ENCODE results near the gene YWHAB.

The YWHAB gene

DNA sequence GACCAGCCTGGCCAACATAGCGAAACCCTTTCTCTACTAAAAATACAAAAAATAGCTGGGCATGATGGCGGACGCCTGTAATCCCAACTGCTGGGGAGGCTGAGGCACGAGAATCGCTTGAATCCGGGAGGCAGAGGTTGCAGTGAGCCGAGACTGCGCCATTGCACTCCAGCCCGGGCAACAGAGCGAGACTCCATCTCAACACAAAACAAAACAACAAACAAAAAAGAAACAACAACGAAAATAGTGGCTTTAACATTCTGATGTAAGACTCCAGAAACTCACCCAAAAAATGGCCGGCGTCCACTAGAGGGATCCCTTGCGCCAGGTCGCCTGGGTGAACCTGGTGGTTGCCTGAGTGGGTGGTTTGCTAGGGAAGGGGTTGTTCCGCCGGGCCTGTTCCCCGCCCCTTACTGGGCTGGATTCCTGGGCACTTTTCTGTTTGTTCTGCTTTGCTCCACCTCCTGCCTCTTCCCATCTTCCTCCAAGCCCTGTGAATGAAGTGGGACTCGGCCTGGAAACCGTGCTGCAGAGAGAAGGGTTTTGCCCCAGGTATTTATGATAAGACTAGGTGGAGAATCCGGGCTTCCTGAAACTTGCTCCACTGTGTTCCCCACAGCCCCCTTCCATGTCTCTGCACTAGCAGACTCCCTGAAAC is 25.9 kb downstream of the YWHAB start:
- TF ChIP-seq, protein P1, sequence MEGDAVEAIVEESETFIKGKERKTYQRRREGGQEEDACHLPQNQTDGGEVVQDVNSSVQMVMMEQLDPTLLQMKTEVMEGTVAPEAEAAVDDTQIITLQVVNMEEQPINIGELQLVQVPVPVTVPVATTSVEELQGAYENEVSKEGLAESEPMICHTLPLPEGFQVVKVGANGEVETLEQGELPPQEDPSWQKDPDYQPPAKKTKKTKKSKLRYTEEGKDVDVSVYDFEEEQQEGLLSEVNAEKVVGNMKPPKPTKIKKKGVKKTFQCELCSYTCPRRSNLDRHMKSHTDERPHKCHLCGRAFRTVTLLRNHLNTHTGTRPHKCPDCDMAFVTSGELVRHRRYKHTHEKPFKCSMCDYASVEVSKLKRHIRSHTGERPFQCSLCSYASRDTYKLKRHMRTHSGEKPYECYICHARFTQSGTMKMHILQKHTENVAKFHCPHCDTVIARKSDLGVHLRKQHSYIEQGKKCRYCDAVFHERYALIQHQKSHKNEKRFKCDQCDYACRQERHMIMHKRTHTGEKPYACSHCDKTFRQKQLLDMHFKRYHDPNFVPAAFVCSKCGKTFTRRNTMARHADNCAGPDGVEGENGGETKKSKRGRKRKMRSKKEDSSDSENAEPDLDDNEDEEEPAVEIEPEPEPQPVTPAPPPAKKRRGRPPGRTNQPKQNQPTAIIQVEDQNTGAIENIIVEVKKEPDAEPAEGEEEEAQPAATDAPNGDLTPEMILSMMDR (IDR thresholded peaks at IDR 0.05; ENCODE audit: low read depth, low read length, missing control alignments): peak; percentile 53
- DNase-seq (ENCODE audit: extremely low read depth, low read depth): no peak
- H3K4me3 ChIP-seq (replicated peaks; ENCODE audit: low read depth, low read length): no peak overlapping the region

DNA sequence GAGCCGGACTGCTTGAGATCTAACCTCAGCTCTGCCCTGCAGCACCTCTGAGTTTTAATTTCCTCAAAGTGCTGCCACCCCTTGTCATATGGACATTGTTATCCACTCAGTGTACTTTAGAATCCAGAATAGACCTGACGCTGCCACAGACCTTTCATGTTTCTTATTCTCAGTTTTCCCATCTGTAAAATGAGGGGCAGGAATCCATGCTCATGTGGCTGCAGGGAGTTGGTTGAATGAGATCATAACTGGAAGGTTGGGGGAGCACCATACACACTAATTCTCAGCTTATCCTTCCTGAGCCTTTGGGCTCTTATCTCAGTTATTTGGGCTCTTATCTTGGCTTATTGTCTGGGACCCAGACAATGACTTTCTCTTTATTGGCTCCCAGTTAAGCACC is 26.7 kb downstream of the YWHAB start:
- TF ChIP-seq, protein P1 (IDR thresholded peaks at IDR 0.05; ENCODE audit: low read depth, low read length, missing control alignments): no peak
- no peak overlapping the region for H3K4me3 ChIP-seq (replicated peaks; ENCODE audit: low read depth, low read length)
- no peak for DNase-seq (ENCODE audit: extremely low read depth, low read depth)

DNA sequence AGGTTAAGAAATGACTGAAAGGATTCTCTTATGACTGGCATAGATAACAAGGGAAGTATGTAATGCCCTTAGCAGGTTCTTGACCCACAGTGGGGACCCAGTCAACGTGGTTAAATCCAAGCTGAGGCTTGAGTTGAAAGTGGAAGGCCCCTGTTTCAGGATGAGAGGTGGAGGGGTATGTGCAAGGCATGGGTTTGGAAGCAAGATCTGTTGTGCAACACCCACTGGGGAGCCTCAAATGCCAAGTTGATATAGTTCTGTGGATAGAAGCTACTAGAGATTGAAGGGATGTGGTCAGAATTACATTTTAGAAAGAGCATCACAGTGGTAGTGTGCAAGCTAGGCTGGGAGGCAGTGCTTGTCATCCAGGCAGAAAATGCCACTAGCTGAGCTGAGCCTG is 29.4 kb downstream of the YWHAB start:
- TF ChIP-seq, protein P1 (IDR thresholded peaks at IDR 0.05; ENCODE audit: low read depth, low read length, missing control alignments): no peak
- no peak for DNase-seq (ENCODE audit: extremely low read depth, low read depth)
- H3K4me3 ChIP-seq (replicated peaks; ENCODE audit: low read depth, low read length): no peak overlapping the region

DNA sequence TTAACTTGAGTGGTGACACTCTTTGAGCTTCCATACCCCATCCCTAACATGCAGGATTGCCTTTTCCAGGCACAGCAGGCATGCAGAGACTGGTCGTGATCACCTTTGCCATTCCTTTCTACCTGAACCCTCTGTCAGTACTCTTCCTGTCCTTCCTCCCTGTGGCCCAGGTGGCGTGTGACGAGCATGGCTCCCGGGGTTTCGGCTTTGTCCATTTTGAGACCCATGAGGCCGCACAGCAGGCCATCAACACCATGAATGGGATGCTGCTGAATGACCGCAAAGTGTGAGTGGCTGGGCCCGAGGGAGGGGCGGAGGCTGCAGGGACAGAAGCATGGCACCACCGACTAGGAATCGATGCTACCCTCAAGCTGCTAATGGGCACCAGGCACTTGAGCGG is 31.1 kb downstream of the YWHAB start:
- no peak overlapping the region for H3K4me3 ChIP-seq (replicated peaks; ENCODE audit: low read depth, low read length)
- DNase-seq (ENCODE audit: extremely low read depth, low read depth): no peak
- TF ChIP-seq, protein P1 (IDR thresholded peaks at IDR 0.05; ENCODE audit: low read depth, low read length, missing control alignments): no peak

DNA sequence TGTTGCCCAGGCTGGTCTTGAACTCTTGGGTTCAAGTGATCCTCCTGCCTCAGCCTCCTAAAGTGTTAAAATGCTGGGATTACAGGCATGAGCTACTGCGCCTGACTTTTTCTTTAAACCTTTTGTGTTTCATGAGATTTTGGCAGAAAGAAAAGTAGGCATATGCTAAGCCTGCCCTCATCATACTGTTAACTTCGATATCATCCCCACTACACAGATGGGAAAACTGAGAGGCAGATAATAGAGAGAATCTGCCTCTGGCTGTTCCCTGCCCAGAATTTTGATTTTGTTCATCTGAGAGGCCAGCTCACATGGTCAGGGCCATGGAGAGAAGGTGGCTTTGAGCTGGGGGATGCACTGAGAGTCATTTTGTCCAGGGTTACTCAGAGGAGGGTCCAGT is 31.9 kb downstream of the YWHAB start:
- TF ChIP-seq, protein P1 (IDR thresholded peaks at IDR 0.05; ENCODE audit: low read depth, low read length, missing control alignments): no peak
- no peak overlapping the region for H3K4me3 ChIP-seq (replicated peaks; ENCODE audit: low read depth, low read length)
- no peak for DNase-seq (ENCODE audit: extremely low read depth, low read depth)

DNA sequence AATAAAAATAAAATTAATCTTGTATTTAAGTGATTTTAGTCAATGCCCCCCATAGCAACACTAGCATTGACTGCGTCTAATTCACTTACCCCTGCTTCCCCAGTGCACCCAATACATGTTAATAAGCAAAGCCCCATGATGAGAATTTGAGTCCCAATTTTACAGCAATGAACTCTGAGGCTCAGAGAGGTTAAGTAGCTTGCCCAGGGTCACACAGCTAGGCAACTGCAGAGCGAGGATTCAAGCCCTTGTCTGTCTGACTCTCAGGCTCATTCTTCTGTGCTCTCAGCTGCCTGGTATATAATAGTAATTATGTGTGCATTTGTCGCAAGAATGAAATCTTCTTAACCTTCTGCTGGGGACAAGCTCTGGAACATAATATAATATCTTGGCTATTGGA is 32.8 kb downstream of the YWHAB start:
- no peak overlapping the region for H3K4me3 ChIP-seq (replicated peaks; ENCODE audit: low read depth, low read length)
- TF ChIP-seq, protein P1 (IDR thresholded peaks at IDR 0.05; ENCODE audit: low read depth, low read length, missing control alignments): no peak
- DNase-seq (ENCODE audit: extremely low read depth, low read depth): no peak

DNA sequence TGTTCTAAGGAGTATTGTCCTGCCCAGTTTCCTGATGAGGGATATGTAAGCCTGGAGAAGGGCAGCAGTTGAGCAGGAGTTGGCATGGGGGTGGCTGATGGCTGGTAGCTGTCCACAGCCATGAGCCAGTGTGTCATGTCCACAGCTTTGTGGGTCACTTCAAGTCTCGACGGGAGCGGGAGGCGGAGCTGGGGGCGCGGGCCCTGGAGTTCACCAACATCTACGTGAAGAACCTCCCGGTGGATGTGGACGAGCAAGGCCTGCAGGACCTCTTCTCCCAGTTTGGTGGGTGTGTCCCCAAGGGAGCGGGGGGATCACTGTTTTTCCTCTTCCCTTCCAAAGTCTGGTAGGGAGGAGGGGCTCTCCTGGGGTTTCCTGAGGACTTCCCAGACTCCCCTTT is 33.3 kb downstream of the YWHAB start:
- TF ChIP-seq, protein P1 (IDR thresholded peaks at IDR 0.05; ENCODE audit: low read depth, low read length, missing control alignments): no peak
- no peak overlapping the region for H3K4me3 ChIP-seq (replicated peaks; ENCODE audit: low read depth, low read length)
- DNase-seq (ENCODE audit: extremely low read depth, low read depth): no peak
